ENCODE data around the gene NUDT5. TPM values are rescaled to one million over a fixed set of nuclear protein-coding genes. Genes with fewer than 3 reads are reported as not detected.

The NUDT5 gene
- total and polyA plus RNA-seq, 3 experiments from 2014 or later, result 61.4 to 125 (median 119) TPM

- POLR2A ChIA-PET, result interaction anchor here (0.7 to 1.4 kb wide), 2 partner anchors 19 to 889 kb away, joined by 3 to 9 read pairs; partner anchors contain the start of genes CDC123 and NUDT5
- no peaks in the 10 kb centered on the region for H3K27me3 ChIP-seq (ENCODE audit: insufficient read depth, low read length, poor library complexity, severe bottlenecking)
- H3K27ac Mint-ChIP-seq, result peak overlapping the region; percentile 15 to 96 (median 84)
- H3K9me3 ChIP-seq (ENCODE audit: low read length), result no peaks in the 10 kb centered on the region
- no peak overlapping the region for H3K27ac ChIP-seq (ENCODE audit: low read depth, low read length)
- peaks cover 17 to 34% (median 21%) of the 10 kb centered on the region in 3 donors for H3K4me1 Mint-ChIP-seq
- CTCF ChIA-PET, result interaction anchor here (0.6 to 2.6 kb wide), 22 partner anchors 11 to 687 kb away, joined by 3 to 14 read pairs (median 4); partner anchors contain the start of genes CDC123 and NUDT5
- peaks cover 7 to 74% (median 18%) of the 10 kb centered on the region in 3 donors for H3K36me3 Mint-ChIP-seq
- peaks cover 27% of the 10 kb centered on the region for H3K36me3 ChIP-seq (ENCODE audit: insufficient read depth, low read length)
- peak overlapping the region in 6 of 7 donors; percentile 19 to 71 (median 64) for H3K4me3 Mint-ChIP-seq
- H3K9me3 Mint-ChIP-seq, result no peaks in the 10 kb centered on the region
- no peaks in the 10 kb centered on the region for H3K27me3 Mint-ChIP-seq
- H3K4me1 ChIP-seq (ENCODE audit: insufficient read depth, low read length), result no peaks in the 10 kb centered on the region
- DNase-seq, result peak in 4 of 5 donors; percentile 26 to 50 (median 31)
- H3K4me3 ChIP-seq (ENCODE audit: low read length), result no peak overlapping the region
Observed at GRCh38 chr10:12214763-12215218, 19.1 kb upstream of the NUDT5 start.

- H3K4me3 Mint-ChIP-seq, result no peak overlapping the region
- H3K4me3 ChIP-seq (ENCODE audit: low read length), result no peak overlapping the region
- no peak for DNase-seq
- ChIA-PET POLR2A (interaction anchor here (0.7 to 1.4 kb wide), 2 partner anchors 18 to 890 kb away, joined by 3 to 9 read pairs; partner anchors contain the start of genes CDC123 and NUDT5), CTCF (interaction anchor here (0.7 to 2.6 kb wide), 16 partner anchors 11 to 501 kb away, joined by 3 to 14 read pairs (median 4); partner anchors contain the start of genes CDC123 and NUDT5)
- H3K4me1 Mint-ChIP-seq, result peaks cover 17 to 35% (median 22%) of the 10 kb centered on the region in 3 donors
- H3K27me3 Mint-ChIP-seq, result no peaks in the 10 kb centered on the region
- H3K9me3 Mint-ChIP-seq, result no peaks in the 10 kb centered on the region
- H3K27ac ChIP-seq (ENCODE audit: low read depth, low read length), result no peak overlapping the region
- H3K9me3 ChIP-seq (ENCODE audit: low read length), result no peaks in the 10 kb centered on the region
- H3K36me3 ChIP-seq (ENCODE audit: insufficient read depth, low read length), result peaks cover 24% of the 10 kb centered on the region
- peak overlapping the region in 5 of 8 donors; percentile 9 to 85 (median 30) for H3K27ac Mint-ChIP-seq
- H3K36me3 Mint-ChIP-seq, result peaks cover 7 to 74% (median 18%) of the 10 kb centered on the region in 3 donors
- H3K27me3 ChIP-seq (ENCODE audit: insufficient read depth, low read length, poor library complexity, severe bottlenecking), result no peaks in the 10 kb centered on the region
- H3K4me1 ChIP-seq (ENCODE audit: insufficient read depth, low read length), result no peaks in the 10 kb centered on the region
Observed at GRCh38 chr10:12214093-12214492, 18.4 kb upstream of the NUDT5 start.

GRCh38 chr10:12213621-12214020 lies 17.9 kb upstream of the NUDT5 start:
- POLR2A ChIA-PET, result no interaction called here
- H3K9me3 Mint-ChIP-seq, result no peaks in the 10 kb centered on the region
- Histone ChIP-seq H3K4me1 (ENCODE audit: insufficient read depth, low read length) (no peaks in the 10 kb centered on the region), H3K27ac (ENCODE audit: low read depth, low read length) (no peak overlapping the region), H3K27me3 (ENCODE audit: insufficient read depth, low read length, poor library complexity, severe bottlenecking) (no peaks in the 10 kb centered on the region), H3K36me3 (ENCODE audit: insufficient read depth, low read length) (peaks cover 21% of the 10 kb centered on the region), H3K4me3 (ENCODE audit: low read length) (no peak overlapping the region), H3K9me3 (ENCODE audit: low read length) (no peaks in the 10 kb centered on the region)
- H3K4me3 Mint-ChIP-seq, result no peak overlapping the region
- peaks cover 21 to 40% (median 25%) of the 10 kb centered on the region in 3 donors for H3K4me1 Mint-ChIP-seq
- peaks cover 6 to 74% (median 15%) of the 10 kb centered on the region in 3 donors for H3K36me3 Mint-ChIP-seq
- CTCF ChIA-PET, result interaction anchor here (1.1 to 1.6 kb wide), 3 partner anchors 12 to 499 kb away, joined by 5 to 13 read pairs (median 8); no protein-coding TSS in a partner anchor
- no peaks in the 10 kb centered on the region for H3K27me3 Mint-ChIP-seq
- H3K27ac Mint-ChIP-seq, result no peak overlapping the region
- DNase-seq, result no peak

- no peak for DNase-seq
Observed at GRCh38 chr10:12212454-12212853, 16.8 kb upstream of the NUDT5 start.

GRCh38 chr10:12208460-12208859 lies 12.8 kb upstream of the NUDT5 start:
- peaks cover 20% of the 10 kb centered on the region for H3K36me3 ChIP-seq (ENCODE audit: insufficient read depth, low read length)
- Mint-ChIP-seq H3K27me3 (no peaks in the 10 kb centered on the region), H3K27ac (peak overlapping the region in 2 of 8 donors; percentile 26 to 45), H3K4me3 (no peak overlapping the region), H3K4me1 (peaks cover 24 to 46% (median 34%) of the 10 kb centered on the region in 3 donors), H3K9me3 (no peaks in the 10 kb centered on the region), H3K36me3 (peaks cover 8 to 78% (median 18%) of the 10 kb centered on the region in 3 donors)
- no peaks in the 10 kb centered on the region for H3K27me3 ChIP-seq (ENCODE audit: insufficient read depth, low read length, poor library complexity, severe bottlenecking)
- DNase-seq, result no peak
- no peak overlapping the region for H3K4me3 ChIP-seq (ENCODE audit: low read length)
- POLR2A ChIA-PET, result no interaction called here
- no peaks in the 10 kb centered on the region for H3K4me1 ChIP-seq (ENCODE audit: insufficient read depth, low read length)
- H3K9me3 ChIP-seq (ENCODE audit: low read length), result no peaks in the 10 kb centered on the region
- H3K27ac ChIP-seq (ENCODE audit: low read depth, low read length), result no peak overlapping the region
- CTCF ChIA-PET, result no interaction called here

More at GRCh38 chr10:12212454-12212853, 16.8 kb upstream of the NUDT5 start:
- Histone ChIP-seq H3K27ac (ENCODE audit: low read depth, low read length) (no peak overlapping the region), H3K4me3 (ENCODE audit: low read length) (no peak overlapping the region), H3K9me3 (ENCODE audit: low read length) (no peaks in the 10 kb centered on the region), H3K36me3 (ENCODE audit: insufficient read depth, low read length) (peaks cover 28% of the 10 kb centered on the region), H3K27me3 (ENCODE audit: insufficient read depth, low read length, poor library complexity, severe bottlenecking) (no peaks in the 10 kb centered on the region), H3K4me1 (ENCODE audit: insufficient read depth, low read length) (no peaks in the 10 kb centered on the region)
- Mint-ChIP-seq H3K36me3 (peaks cover 4 to 80% (median 20%) of the 10 kb centered on the region in 3 donors), H3K4me3 (no peak overlapping the region), H3K27ac (no peak overlapping the region), H3K9me3 (no peaks in the 10 kb centered on the region), H3K27me3 (no peaks in the 10 kb centered on the region), H3K4me1 (peaks cover 25 to 52% (median 30%) of the 10 kb centered on the region in 3 donors)
- ChIA-PET CTCF (no interaction called here), POLR2A (interaction anchor here (0.6 to 0.8 kb wide), 2 partner anchors 155 to 172 kb away, joined by 3 to 4 read pairs; no protein-coding TSS in a partner anchor)

- Mint-ChIP-seq H3K27ac (peak overlapping the region in 2 of 8 donors; percentile 47 to 68), H3K9me3 (no peaks in the 10 kb centered on the region), H3K4me3 (no peak overlapping the region), H3K27me3 (no peaks in the 10 kb centered on the region), H3K36me3 (peaks cover 8 to 78% (median 18%) of the 10 kb centered on the region in 3 donors), H3K4me1 (peaks cover 28 to 52% (median 45%) of the 10 kb centered on the region in 3 donors)
- Histone ChIP-seq H3K4me3 (ENCODE audit: low read length) (no peak overlapping the region), H3K9me3 (ENCODE audit: low read length) (no peaks in the 10 kb centered on the region), H3K27ac (ENCODE audit: low read depth, low read length) (no peak overlapping the region), H3K36me3 (ENCODE audit: insufficient read depth, low read length) (peaks cover 24% of the 10 kb centered on the region), H3K4me1 (ENCODE audit: insufficient read depth, low read length) (peaks cover 4% of the 10 kb centered on the region), H3K27me3 (ENCODE audit: insufficient read depth, low read length, poor library complexity, severe bottlenecking) (no peaks in the 10 kb centered on the region)
- ChIA-PET CTCF (no interaction called here), POLR2A (no interaction called here)
- no peak for DNase-seq
Observed at GRCh38 chr10:12207114-12207513, 11.4 kb upstream of the NUDT5 start.

GRCh38 chr10:12205082-12205481 lies 9.4 kb upstream of the NUDT5 start:
- POLR2A ChIA-PET, result no interaction called here

GRCh38 chr10:12202226-12202625 lies 6.5 kb upstream of the NUDT5 start:
- Mint-ChIP-seq H3K27ac (peak overlapping the region in 1 of 8 donors; percentile 17), H3K4me1 (peaks cover 42 to 71% (median 64%) of the 10 kb centered on the region in 3 donors), H3K4me3 (no peak overlapping the region), H3K9me3 (no peaks in the 10 kb centered on the region), H3K27me3 (no peaks in the 10 kb centered on the region), H3K36me3 (peaks cover 4 to 66% (median 23%) of the 10 kb centered on the region in 3 donors)
- POLR2A ChIA-PET, result no interaction called here
- Histone ChIP-seq H3K9me3 (ENCODE audit: low read length) (no peaks in the 10 kb centered on the region), H3K27me3 (ENCODE audit: insufficient read depth, low read length, poor library complexity, severe bottlenecking) (no peaks in the 10 kb centered on the region), H3K36me3 (ENCODE audit: insufficient read depth, low read length) (peaks cover 26% of the 10 kb centered on the region), H3K27ac (ENCODE audit: low read depth, low read length) (no peak overlapping the region), H3K4me1 (ENCODE audit: insufficient read depth, low read length) (peaks cover 26% of the 10 kb centered on the region), H3K4me3 (ENCODE audit: low read length) (no peak overlapping the region)
- CTCF ChIA-PET, result interaction anchor here (1.8 kb wide), 1 partner anchor 12 kb away, joined by 8 read pairs; no protein-coding TSS in a partner anchor
- DNase-seq, result no peak

More at GRCh38 chr10:12205082-12205481, 9.4 kb upstream of the NUDT5 start:
- peaks cover 26% of the 10 kb centered on the region for H3K36me3 ChIP-seq (ENCODE audit: insufficient read depth, low read length)
- H3K9me3 Mint-ChIP-seq, result no peaks in the 10 kb centered on the region
- no peaks in the 10 kb centered on the region for H3K27me3 Mint-ChIP-seq
- no peak for DNase-seq
- no peak overlapping the region for H3K4me3 Mint-ChIP-seq
- CTCF ChIA-PET, result no interaction called here
- H3K4me3 ChIP-seq (ENCODE audit: low read length), result no peak overlapping the region
- peaks cover 17% of the 10 kb centered on the region for H3K4me1 ChIP-seq (ENCODE audit: insufficient read depth, low read length)
- H3K9me3 ChIP-seq (ENCODE audit: low read length), result no peaks in the 10 kb centered on the region
- H3K27ac ChIP-seq (ENCODE audit: low read depth, low read length), result no peak overlapping the region
- peaks cover 38 to 65% (median 62%) of the 10 kb centered on the region in 3 donors for H3K4me1 Mint-ChIP-seq
- peaks cover 4 to 77% (median 25%) of the 10 kb centered on the region in 3 donors for H3K36me3 Mint-ChIP-seq
- H3K27me3 ChIP-seq (ENCODE audit: insufficient read depth, low read length, poor library complexity, severe bottlenecking), result no peaks in the 10 kb centered on the region
- peak overlapping the region in 3 of 8 donors; percentile 15 to 74 (median 34) for H3K27ac Mint-ChIP-seq

Measured in CD8-positive, alpha-beta memory T cell (primary cell).